ENCODE data around the gene ANKFN1.
"Not testable (repeated sequence)": the region's sequence is repeated elsewhere in the genome, so short reads cannot be mapped to it uniquely, and the experiment has no call there.

The ANKFN1 gene

DNA sequence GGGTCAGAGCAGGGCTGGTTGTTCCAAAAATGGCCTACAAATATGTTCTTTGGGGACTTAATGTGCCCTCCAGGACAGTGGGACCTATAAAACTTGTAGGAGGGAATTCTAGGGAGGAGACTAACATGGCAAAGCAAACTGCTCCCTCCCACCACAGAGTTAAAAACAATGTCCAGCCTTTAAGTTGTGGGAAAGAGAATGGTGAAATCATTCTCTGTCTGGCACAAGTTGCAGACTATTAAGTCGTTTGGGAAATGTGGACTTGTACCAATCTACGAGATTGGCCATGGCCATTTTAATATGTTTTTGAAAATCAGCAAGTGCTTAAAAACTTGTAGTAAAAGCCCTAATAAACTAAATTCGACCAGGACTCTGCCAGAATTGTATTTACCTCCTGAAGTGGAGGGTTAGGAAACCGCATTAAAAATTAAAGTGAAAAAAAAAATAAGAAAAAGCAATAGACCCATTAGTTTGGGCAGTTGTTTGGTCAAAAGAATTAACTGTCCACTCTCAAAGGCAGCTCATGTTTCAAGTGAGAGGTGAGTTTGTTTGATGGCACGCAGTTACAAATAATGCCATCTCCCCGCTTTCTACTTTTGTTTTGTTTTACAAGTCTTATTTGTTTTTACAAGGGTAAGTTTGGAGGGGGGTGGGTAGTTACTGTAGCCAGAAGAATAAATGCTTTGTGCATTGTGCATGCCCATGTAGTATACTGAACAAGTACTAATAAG is 32.4 kb downstream of the ANKFN1 start:
- DNase-seq: no peak

DNA sequence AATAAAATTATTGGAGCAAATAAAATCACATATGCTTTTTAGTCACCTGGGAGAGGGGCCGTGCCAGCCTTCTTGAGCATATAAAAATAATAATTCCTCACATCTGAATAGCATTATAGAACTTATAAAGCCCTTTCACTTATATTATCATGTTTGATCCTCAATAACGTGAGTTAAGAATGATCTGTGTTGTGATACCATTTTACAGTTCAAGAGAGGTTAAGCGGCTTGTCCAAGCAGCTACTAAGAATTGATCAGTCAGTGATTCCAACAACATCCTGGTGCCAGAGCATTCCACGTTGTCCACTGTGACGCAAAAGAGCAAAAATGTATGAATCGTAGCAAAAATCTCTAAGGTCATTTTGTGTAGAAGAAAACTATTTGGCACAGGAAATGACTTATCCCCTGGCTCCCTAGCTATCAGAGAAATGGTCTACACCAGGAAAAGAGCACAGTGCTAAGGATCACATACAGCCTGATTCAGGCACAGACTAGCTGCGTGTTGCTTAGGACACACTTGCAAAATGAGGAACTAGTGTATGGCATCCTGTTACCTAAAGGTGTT is 33.0 kb downstream of the ANKFN1 start:
- DNase-seq: no peak

DNA sequence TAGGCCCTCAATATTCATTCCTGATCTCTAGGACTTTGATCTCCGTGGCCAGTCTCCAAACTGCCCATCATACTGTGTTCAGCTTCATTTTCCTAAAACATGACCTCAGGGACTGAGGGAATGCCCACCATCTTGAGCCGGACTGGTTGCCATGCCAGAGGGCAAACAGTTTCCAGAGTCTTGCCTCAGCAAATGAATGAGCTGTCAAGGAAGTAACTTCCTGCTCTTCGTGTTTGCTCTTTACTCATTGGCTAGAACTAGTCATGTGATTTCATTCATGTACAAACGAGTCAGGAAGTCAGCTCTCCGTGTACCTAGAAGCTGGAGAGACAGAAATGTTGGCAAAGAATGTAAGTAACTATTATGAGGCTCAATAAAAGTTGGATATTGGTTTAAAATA is 50.2 kb downstream of the ANKFN1 start:
- DNase-seq: no peak

DNA sequence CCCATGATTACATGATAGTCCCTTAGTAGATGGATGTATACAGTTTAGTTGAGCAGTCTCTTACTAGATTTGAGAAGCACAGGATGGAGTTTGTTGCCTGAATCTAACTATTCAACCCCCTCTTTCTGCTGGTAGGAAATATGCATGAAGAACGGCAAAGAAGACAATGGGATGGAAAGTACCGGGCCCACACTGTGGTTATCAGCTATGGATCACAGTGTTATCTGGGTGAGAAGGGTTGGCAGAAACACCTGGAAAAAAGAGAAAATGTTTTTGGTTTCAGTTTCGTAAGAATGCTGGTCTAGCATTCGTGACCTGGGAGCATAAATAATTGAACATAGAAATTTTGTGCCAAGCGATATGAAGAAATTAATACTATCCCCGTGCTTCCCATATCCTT is 53.1 kb downstream of the ANKFN1 start:
- DNase-seq: no peak

DNA sequence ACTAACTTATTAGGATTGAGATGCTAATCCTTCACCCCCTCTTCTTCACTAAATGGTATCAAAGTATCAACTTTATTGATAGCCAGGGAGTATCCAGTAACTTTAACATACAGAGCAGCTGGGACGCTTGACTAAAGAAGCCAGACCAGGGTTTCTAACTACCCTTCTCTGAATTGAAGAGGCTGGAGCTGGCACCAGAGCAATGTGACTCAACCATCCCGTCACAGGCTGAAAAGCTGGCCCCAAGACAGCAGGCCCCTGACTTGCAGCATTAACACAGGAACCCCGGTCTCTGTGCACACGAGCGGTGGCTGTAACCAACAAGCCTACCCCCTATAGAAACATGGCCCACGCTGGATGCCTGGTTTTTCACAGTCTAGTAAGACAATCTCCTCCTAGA is 59.8 kb downstream of the ANKFN1 start:
- DNase-seq: no peak

DNA sequence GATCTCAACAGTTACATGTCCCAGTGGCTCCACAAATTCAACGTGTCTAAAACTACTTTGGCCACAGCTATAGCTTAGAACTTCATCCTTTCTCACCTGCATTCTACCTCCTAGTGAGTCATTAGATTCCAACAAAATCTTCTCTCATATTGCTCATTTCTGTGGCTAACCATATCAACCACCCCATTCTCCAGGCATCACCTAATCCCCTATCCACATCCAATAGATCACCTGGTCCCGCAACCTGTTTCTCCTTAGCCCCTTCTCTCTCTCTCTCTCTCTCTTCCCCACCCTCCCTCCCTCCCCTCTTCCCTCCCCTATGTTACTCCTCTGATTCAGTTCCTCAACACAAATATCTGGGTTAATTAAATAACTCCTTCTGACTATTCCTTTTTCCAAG is 64.6 kb downstream of the ANKFN1 start:
- no peak for DNase-seq

DNA sequence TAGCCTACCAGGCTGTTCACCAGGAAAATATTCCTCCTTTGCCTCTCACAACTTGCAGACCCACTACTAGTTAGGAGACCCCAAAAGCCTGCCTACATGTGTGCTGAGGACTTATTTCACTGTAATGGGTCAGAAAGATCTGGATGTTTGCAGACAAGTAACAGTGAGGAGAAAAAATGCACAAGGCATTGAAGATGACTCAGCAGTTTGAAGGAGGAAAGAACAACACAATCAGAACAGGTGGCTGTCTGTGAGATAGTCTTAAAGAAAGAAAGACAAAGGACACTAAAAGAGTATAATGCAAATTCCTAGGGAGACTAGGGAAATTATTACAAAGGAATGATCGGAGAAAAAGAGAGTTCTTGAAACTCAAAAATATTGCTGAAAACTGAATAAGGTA is 69.0 kb downstream of the ANKFN1 start:
- DNase-seq: no peak

DNA sequence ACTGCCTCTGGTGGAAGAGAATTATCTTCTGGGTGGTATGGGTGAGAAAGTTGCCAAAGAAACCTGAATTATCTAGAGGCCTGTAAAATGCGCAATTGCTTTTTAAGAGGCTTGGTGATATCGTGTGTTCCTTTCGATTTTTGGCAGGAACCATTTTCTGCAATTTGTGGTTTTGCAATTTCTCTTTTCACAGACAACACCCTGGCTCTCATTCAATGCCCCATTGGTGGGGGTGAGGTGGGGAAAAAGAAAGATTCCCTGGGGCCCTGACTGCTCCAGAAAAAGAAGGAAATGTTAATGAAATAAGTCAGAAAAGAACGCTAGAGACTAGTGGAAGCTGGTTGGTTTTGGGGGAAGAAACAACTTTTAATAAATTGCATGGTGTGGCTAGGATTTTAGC is 77.4 kb downstream of the ANKFN1 start:
- DNase-seq: no peak

DNA sequence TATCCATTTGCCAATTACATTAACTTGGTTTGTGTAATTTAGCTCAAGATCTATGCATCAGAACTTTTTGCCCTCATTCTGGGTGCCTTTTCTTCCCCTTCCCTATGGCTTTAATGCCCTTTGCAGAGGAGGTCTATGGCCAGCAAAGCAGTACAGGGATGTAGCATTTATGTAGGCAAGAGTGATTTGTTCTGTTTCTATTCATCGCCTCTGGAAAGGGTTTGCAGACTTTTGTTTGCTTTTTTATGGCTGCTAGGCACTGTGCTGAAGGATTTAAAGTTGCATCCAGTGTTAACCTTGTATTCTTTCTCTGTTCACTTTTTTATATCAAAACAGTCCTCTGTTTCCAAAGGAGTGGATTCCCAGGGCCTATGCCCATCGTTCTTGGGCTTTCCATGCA is 78.0 kb downstream of the ANKFN1 start:
- no peak for DNase-seq

DNA sequence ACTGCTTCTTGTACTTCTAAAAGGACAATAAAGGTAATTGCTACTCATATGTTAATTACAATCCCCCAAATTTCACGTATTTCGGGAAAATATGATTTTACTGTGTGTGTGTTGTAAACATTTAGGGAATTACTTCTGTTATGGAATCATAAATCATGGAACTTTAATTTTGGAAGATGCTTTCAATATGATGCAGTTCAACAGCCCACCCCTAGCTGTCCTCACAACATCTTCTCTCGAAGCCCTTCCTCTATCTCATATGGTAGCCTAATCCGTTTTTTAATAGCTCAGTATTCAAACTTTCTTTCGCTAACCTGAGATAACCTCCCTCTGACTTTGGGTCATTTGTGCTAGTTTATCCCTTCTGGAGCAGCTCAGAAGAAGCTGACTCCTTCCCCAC is 78.4 kb downstream of the ANKFN1 start:
- DNase-seq: no peak

DNA sequence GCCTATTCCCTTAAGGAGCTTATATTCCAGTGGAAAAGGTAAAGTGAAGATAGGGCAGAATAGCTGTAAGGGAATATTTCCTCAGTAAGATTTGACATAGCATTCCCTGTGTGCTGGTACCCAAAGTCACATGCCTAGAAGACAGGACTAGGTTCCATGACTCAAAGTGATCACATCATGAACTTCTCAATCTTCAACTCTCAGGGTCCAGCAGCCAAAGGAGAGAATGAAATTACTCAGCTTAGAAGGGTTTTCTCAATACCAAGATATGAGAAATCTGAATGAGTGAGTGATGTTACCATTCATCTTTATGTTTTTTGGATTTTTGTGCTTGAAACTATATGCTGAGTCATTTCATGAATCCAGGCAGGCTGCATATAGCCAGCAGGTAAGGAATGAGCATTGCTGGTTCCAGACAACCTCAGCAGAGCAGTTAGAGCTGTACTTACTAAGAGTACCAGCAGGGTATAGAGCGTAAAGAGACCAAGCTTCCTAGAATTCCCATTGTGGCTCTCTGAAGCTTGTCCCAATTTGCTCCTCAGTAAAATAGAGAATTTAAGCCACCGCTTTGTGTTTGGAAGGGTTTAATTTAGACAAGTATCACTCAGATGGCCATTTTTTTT is 91.1 kb downstream of the ANKFN1 start:
- no peak for DNase-seq

DNA sequence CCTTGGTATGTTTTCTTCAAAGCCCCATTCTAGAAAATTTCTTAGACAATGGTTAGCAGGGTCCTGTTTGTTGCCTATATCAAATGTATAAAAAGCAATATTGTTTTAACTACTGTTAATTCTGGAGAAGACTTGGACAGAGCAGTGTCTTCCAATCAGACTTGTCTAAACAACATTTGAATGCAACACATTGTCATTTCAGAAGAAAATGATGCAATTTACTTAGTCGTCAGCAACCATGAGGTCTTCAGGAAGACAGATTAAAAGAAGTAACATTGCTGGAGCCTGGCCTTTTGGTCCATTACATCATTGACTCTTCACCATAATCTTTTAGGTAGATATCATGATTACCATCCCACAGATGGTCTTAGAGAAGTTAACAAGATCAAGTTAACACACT is 94.5 kb downstream of the ANKFN1 start:
- DNase-seq: no peak

DNA sequence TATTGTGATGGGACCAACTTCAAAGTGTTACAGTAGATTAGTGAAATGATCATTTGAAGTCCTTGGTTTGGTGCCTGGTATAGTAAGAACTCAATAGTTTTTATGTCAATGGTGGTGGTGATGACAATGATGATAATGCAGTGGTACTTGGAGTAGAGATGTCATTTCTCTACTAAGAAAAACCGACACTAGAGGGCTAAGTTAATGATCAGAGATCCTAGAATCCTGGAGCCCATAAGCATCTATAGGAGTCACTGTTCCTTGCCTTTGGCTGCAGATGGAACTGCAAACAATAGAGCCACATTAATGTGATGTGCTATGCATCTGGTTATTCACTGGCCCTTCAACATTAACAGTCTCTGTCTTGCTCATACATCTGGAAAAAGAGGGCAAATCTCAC is 103.8 kb downstream of the ANKFN1 start:
- no peak for DNase-seq

DNA sequence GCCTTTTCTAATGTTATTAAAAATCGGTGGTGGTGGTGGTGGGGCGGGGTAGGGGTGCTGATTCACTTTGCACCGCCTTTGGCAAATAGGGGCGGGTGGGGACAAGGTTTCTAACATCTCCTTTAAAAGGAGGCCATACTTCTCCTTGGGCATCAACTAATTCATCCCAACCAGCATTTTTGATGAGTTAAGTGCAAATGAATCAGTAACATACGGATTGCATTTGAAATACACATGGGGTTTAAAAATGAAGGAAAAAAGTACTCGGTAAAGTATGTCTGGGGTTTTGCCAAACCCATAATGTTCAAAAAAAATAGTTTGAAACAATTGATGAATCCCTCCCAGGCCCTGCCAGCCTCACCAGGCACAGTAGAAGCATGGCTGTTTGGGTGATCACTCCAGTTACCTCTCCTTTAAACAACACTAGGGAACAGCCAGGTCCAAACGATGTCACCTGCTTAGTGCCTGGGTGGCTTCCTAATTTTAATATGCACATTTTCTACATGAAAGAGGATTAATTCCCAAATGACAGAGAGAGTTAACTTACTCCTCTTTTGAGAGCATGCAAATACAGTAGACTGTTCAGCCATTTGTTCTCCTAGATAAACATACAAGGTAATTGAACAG is 107.2 kb downstream of the ANKFN1 start:
- no peak for DNase-seq

DNA sequence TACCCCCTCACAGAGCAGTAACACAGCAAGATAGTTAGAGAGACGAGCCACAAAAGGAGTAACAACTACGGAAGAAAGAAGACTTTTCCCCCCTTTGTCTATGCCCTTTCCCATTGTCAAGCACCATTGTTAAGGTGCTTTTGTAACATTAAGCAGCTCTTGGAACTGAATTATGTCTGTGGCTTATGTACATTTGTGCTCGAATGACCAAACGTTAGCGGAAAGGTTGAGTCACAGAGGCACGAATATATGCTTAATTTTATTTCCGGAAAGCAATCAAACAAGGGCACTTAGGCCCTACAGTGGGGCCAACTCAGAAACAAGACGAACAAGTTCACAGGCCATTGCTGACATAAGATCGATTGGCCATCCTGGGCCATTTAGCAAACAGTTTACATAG is 109.5 kb downstream of the ANKFN1 start:
- no peak for DNase-seq

DNA sequence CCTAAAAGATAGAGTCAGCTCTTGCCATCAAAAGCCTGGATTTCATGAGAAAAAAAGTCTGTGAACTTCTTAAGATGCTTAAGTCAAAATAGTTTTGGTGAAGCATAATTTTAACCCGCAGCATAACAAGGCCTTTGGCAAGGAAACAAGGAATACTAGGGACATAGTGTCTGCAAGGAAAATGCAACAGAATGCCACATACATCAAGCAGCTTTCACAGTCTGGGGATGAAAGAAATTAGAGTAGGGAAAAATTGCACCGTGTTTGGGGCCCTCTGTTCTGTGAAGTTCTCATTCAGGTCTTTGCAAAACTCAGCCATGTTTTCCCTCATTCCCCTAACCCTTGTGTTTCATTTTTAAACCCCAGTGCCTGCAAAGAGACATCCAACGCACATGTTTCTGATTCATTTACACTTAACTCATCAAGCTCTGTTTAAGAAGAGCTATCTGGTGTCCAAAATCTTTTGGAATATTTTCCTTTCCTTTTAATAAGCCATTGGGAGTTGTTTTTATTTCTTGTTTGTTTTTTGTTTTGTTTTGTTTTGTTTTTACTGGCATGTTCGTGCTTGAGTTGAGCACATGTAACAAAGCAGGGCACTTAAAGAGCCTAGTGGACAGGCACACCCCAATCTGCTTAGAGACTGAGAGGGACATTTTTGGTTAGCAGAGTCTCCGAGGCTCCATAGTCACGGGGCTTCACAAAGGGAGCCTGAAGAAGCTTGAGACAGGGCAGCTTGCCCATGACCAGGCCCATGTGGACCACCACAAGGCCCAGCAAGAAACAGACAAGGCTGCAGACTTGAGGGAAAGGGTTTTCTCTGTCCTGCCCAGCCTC is 116.5 kb downstream of the ANKFN1 start:
- no peak for DNase-seq

DNA sequence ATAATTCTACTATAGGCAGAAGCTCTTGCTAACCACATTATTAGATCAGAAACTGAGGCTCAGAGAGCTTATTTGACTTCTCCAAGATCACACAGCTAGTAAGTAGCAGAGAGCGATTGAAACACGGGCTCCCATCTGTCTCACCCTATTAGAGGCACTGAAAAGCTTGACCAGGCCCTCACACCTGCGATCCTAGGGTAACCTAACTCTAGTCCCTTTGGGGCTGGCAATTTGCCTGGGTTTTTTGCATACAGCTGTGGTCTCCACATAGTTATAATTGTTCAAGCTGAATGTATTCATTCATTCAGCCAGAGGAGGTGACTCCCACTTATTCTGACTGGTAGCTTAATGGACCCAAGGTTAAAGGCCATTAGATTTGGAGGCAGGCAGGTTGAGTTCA is 121.2 kb downstream of the ANKFN1 start:
- no peak for DNase-seq

DNA sequence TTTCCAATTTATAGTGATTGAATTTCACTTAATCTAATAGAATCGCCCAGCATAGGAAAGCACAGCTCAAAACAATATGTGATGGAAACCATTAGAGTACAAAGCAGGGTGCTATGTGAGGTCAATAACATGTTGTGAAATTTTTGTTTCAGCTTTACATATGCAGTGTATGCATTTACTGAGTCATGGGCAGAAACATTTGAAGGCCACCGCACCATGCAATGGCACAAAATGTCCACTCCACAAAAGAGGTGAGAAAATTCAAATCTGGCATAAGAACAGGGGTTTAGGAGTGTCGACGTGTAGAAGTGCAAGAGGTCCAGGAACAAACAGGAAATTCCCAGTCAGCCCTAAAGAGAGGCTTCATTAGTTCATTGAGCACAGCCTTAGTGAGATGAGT is 131.2 kb downstream of the ANKFN1 start:
- DNase-seq: no peak

DNA sequence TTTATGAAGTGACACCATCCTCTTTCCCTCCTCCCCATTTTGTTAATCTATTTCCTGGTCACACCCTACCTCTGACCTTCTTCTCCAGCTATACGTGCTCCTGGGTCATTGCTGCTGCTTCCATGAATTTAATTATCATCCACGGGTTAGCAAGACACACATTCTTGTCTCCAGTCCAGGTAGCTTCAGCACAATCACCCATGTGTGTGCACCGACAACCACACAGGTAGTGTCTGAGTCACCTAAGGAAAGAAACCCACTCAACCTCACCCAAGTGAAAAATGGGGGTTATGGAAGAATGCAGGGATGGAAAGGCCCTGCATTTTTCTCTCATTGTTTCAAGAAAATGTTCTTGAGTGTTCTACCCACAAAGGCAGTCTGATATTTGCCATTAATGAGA is 135.5 kb downstream of the ANKFN1 start:
- DNase-seq: not testable (repeated sequence)

DNA sequence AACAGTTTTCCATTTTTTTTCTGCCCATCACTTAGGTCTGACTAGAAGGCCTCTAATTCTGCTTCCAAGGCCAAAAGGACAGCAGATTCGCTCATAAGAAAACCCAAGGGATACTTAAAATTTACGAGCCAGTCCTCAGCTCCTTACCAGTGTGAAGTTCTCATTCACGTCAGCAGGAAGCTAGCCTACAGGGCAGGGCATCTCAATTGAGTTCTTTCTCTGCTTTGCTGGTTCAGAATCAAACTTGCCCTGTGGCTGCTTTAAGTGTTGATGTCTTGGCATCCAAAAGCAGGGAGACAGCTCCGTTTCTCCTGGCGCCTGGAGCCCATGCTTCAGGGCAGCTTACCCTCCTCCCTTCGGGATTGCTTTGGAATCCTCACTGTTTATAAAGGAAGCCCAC is 136.0 kb downstream of the ANKFN1 start:
- no peak for DNase-seq

DNA sequence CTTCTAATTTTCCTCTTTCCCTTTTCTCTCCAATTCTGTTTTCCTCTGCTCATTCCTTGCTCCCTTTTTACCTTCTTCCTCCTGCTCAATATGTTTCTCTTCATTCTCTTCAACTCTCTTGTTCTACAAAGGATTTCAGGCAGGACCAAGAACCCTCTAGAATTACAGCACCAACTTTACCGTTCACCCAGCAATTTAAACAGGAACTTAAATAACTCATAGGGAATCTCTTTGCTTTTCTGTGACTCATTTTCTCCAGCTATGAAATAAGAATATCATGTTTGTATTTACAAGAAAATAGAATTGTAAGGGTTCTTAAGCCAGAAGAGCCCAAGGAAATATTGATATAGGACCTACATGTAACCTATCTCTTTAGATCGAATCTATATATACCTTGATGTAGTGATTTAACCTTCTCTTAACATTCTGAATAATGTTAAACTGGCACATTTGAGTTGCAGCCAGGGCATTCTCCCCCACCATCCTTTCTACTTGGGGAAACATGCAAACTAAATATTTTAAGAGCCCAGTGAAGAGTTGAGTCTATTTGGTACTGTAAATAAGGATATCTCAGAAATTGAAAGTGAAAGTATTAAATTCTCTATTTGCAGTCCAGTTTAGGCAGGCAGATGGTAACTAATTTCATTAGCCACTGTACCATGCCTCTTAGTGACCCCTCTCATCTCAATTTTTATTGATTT is 137.0 kb downstream of the ANKFN1 start:
- no peak for DNase-seq

DNA sequence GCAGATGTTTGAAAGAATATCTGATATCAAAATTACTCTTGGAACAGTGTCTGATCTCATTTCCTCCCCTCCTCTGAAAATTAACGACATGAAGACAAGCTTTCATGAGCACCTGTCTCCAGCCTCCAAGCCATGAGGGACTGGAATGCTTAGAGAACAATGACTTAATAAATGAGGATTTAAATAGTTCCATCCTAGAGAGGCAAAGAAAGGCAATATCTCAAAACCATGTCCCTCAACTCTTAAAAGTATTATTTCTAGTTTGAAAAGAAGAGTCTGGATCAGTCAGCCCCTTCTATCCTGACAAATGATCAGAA is 137.5 kb downstream of the ANKFN1 start:
- DNase-seq: no peak

Measured in stimulated activated naive CD4-positive, alpha-beta T cell treated with Interleukin-2 at 50 U/mL for 16 hours (primary cell).